Progenitor cell of endocrine pancreas (in vitro differentiated cells): ENCODE measurements around the gene ZNF618. TPM values are rescaled to one million over a fixed set of nuclear protein-coding genes. Genes with fewer than 3 reads are reported as not detected.

ENCODE experiments used
- DNase-seq: peaks from one replicate; pipeline ENCODE4 v3.0.0; 2021; ENCODE audit warnings: low spot score; ENCODE audit not compliant: unreplicated experiment
- H3K27ac Mint-ChIP-seq: 2 replicates; pipeline ENCODE4 v1.8.0; 2021; ENCODE audit warnings: mild to moderate bottlenecking, moderate library complexity, mixed read lengths
- H3K27me3 Mint-ChIP-seq: 2 replicates; pipeline ENCODE4 v1.8.0; 2021; ENCODE audit warnings: mixed read lengths
- H3K36me3 Mint-ChIP-seq: 2 replicates; pipeline ENCODE4 v1.8.0; 2022; ENCODE audit warnings: mixed read lengths; ENCODE audit not compliant: insufficient read depth
- H3K4me1 Mint-ChIP-seq: 2 replicates; pipeline ENCODE4 v1.8.0; 2021; ENCODE audit warnings: low read depth, mixed read lengths
- H3K4me3 Mint-ChIP-seq: 2 replicates; pipeline ENCODE4 v1.8.0; 2021; ENCODE audit warnings: low read depth, mild to moderate bottlenecking, moderate library complexity, mixed read lengths
- H3K9me3 Mint-ChIP-seq: 2 replicates; pipeline ENCODE4 v1.8.0; 2021; ENCODE audit warnings: low read depth, mixed read lengths
- CTCF ChIP-seq: fragments of 200-600 bp; sonication (generic); IDR thresholded peaks from one replicate; pipeline ENCODE4 v1.5.0; 2021; ENCODE audit warnings: antibody characterized with exemption, mild to moderate bottlenecking; ENCODE audit not compliant: unreplicated experiment
- total RNA-seq: library from RNA; stranded (reverse); gene quantifications from 2 replicates; pipeline ENCODE4 v1.2.1, GENCODE V29; 2021

Gene ZNF618
- total RNA-seq, 1 donor from 2014 or later, result 85.8 TPM

DNA sequence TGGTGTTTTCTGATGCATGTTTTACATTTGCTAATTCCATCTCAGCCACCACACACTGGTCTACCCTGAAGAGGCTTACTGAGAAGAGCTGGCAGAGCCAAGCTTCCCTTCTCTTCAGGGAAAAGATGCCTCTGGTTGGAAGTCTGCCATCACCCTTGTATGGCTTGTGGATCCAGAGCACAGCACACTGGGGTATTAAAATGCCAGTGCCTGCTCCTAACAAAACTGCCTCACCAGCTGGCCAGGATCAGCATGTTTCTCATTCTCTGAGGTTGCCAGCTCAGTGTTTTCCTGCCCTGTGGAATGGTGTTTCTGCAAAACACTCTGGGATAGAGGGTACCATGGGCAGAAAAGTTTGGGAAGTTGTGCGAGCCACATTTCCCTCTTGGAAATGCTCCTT lies 31.6 kb upstream of the ZNF618 start:
- H3K9me3 Mint-ChIP-seq, result peaks cover 9% of the 10 kb centered on the region
- no peak overlapping the region for H3K4me3 Mint-ChIP-seq
- TF ChIP-seq CTCF, result no peak
- DNase-seq, result no peak
- H3K4me1 Mint-ChIP-seq, result no peaks in the 10 kb centered on the region
- no peaks in the 10 kb centered on the region for H3K27me3 Mint-ChIP-seq
- no peak overlapping the region for H3K27ac Mint-ChIP-seq
- H3K36me3 Mint-ChIP-seq, result no peaks in the 10 kb centered on the region

- no peak for DNase-seq
Measured at GRCh38 chr9:113851359-113851758, 24.8 kb upstream of the ZNF618 start.

GRCh38 chr9:113851873-113852272 lies 24.2 kb upstream of the ZNF618 start:
- H3K4me1 Mint-ChIP-seq, result peaks cover 7% of the 10 kb centered on the region
- peaks cover 4% of the 10 kb centered on the region for H3K27me3 Mint-ChIP-seq
- no peak for DNase-seq
- H3K36me3 Mint-ChIP-seq, result peaks cover 2% of the 10 kb centered on the region
- H3K4me3 Mint-ChIP-seq, result no peak overlapping the region
- TF ChIP-seq CTCF, result no peak
- H3K9me3 Mint-ChIP-seq, result peaks cover 13% of the 10 kb centered on the region
- H3K27ac Mint-ChIP-seq, result no peak overlapping the region

More at GRCh38 chr9:113851359-113851758, 24.8 kb upstream of the ZNF618 start:
- Mint-ChIP-seq H3K4me1 (peaks cover 7% of the 10 kb centered on the region), H3K27ac (no peak overlapping the region), H3K27me3 (peaks cover 4% of the 10 kb centered on the region), H3K36me3 (peaks cover 2% of the 10 kb centered on the region), H3K9me3 (peaks cover 14% of the 10 kb centered on the region), H3K4me3 (no peak overlapping the region)
- no peak for TF ChIP-seq CTCF

GRCh38 chr9:113853333-113853732 lies 22.8 kb upstream of the ZNF618 start:
- Mint-ChIP-seq H3K27me3 (peaks cover 4% of the 10 kb centered on the region), H3K4me1 (peaks cover 7% of the 10 kb centered on the region), H3K27ac (no peak overlapping the region), H3K36me3 (peaks cover 2% of the 10 kb centered on the region), H3K9me3 (peaks cover 13% of the 10 kb centered on the region), H3K4me3 (no peak overlapping the region)
- peak; percentile 54 for TF ChIP-seq CTCF
- DNase-seq, result no peak

- peaks cover 7% of the 10 kb centered on the region for H3K4me1 Mint-ChIP-seq
- no peak overlapping the region for H3K4me3 Mint-ChIP-seq
- no peak for TF ChIP-seq CTCF
- DNase-seq, result no peak
- H3K36me3 Mint-ChIP-seq, result peaks cover 2% of the 10 kb centered on the region
- no peak overlapping the region for H3K27ac Mint-ChIP-seq
- peaks cover 13% of the 10 kb centered on the region for H3K9me3 Mint-ChIP-seq
- H3K27me3 Mint-ChIP-seq, result peaks cover 4% of the 10 kb centered on the region
Measured at GRCh38 chr9:113854310-113854709, 21.8 kb upstream of the ZNF618 start.
